HepG2 (cell line): ENCODE results near the gene AFF1. TPM values are rescaled to one million over a fixed set of nuclear protein-coding genes. Genes with fewer than 3 reads are reported as not detected.

Experiments used
- ATF7-NPFF ChIP-seq: sonication (generic); formaldehyde crosslinking; IDR thresholded peaks from 2 replicates; pipeline ENCODE4 v1.8.1; 2023; ENCODE audit warnings: mild to moderate bottlenecking, low read depth, missing genetic modification reagents, moderate library complexity
- GFI1 ChIP-seq: sonication (generic); formaldehyde crosslinking; IDR thresholded peaks from 2 replicates; pipeline ENCODE4 v1.5.0; 2020; ENCODE audit warnings: missing genetic modification reagents, mild to moderate bottlenecking, borderline replicate concordance
- GMEB2 ChIP-seq: IDR thresholded peaks from 2 replicates; pipeline ENCODE4 v1.6.1; 2016; ENCODE audit warnings: missing biosample characterization, missing genetic modification reagents, low read depth
- KAT7 ChIP-seq: IDR thresholded peaks from 2 replicates; pipeline ENCODE4 v1.6.1; 2018; ENCODE audit warnings: borderline replicate concordance, missing compliant biosample characterization
- MED8 ChIP-seq: sonication (generic); formaldehyde crosslinking; IDR thresholded peaks from 2 replicates; pipeline ENCODE4 v1.8.1; 2023; ENCODE audit warnings: mild to moderate bottlenecking, missing genetic modification reagents; ENCODE audit not compliant: insufficient replicate concordance
- MEIS1 ChIP-seq: sonication (generic); formaldehyde crosslinking; IDR thresholded peaks from 2 replicates; pipeline ENCODE4 v1.9.0; 2021; ENCODE audit warnings: mild to moderate bottlenecking, missing genetic modification reagents, moderate library complexity, borderline replicate concordance
- PCBP2 ChIP-seq: fragments of 200-400 bp; formaldehyde crosslinking; optimal IDR thresholded peaks from 2 replicates; pipeline ENCODE3; 2018; ENCODE audit warnings: low read length, low read depth; ENCODE audit not compliant: poor library complexity, severe bottlenecking
- ZEB1 ChIP-seq: IDR thresholded peaks from 2 replicates; pipeline ENCODE4 v1.6.1; 2012; ENCODE audit warnings: mild to moderate bottlenecking, low read depth, inconsistent platforms; ENCODE audit not compliant: insufficient replicate concordance
- ZNF350 ChIP-seq: sonication (generic); formaldehyde crosslinking; IDR thresholded peaks from 2 replicates; pipeline ENCODE4 v1.4.0; 2020; ENCODE audit warnings: mild to moderate bottlenecking, low read depth, missing genetic modification reagents, borderline replicate concordance
- ZNF605 ChIP-seq: sonication (generic); formaldehyde crosslinking; IDR thresholded peaks from 2 replicates; pipeline ENCODE4 v1.8.0; 2022; ENCODE audit warnings: mild to moderate bottlenecking, missing genetic modification reagents
- ZXDC ChIP-seq: sonication (generic); formaldehyde crosslinking; IDR thresholded peaks from 2 replicates; pipeline ENCODE4 v1.5.0; 2020; ENCODE audit warnings: mild to moderate bottlenecking, missing genetic modification reagents
- polyA plus RNA-seq, 8 experiments: library from polyadenylated mRNA; depleted of rRNA in 3 of 8; stranded (reverse) in 7 of 8; unstranded in 1 of 8; fragments of >200 nt; fragmentation: Illumina TruSeq in 4 of 8; extraction: Trizol in 4 of 8; gene quantifications; 2 replicates each; pipeline versions ENCODE4 v1.2.1 to v1.2.3, GENCODE V29; 2011 to 2016; ENCODE audit warnings: low read depth in 4 of 8, missing spikeins in 1 of 8, mixed read lengths in 1 of 8; ENCODE audit not compliant: insufficient read depth in 1 of 8
- total RNA-seq, 5 experiments: library from RNA; depleted of rRNA; stranded (reverse); fragments of >200 nt; fragmentation: Illumina TruSeq; extraction: Trizol; gene quantifications; 2 replicates each; pipeline ENCODE4 v1.2.3, GENCODE V29; 2016; ENCODE audit warnings: low read depth in 1 of 5
- TF ChIP-seq, protein P1 (sequence below): sonication (generic); formaldehyde crosslinking; IDR thresholded peaks from 2 replicates; pipeline ENCODE4 v1.4.0; 2020; ENCODE audit warnings: mild to moderate bottlenecking, missing genetic modification reagents

Gene AFF1
- total and polyA plus RNA-seq, 2 of the 13 experiments (the other 11 are each of a cell fraction or from before 2014, with no cell fraction given): 15.5 to 15.9 TPM

DNA sequence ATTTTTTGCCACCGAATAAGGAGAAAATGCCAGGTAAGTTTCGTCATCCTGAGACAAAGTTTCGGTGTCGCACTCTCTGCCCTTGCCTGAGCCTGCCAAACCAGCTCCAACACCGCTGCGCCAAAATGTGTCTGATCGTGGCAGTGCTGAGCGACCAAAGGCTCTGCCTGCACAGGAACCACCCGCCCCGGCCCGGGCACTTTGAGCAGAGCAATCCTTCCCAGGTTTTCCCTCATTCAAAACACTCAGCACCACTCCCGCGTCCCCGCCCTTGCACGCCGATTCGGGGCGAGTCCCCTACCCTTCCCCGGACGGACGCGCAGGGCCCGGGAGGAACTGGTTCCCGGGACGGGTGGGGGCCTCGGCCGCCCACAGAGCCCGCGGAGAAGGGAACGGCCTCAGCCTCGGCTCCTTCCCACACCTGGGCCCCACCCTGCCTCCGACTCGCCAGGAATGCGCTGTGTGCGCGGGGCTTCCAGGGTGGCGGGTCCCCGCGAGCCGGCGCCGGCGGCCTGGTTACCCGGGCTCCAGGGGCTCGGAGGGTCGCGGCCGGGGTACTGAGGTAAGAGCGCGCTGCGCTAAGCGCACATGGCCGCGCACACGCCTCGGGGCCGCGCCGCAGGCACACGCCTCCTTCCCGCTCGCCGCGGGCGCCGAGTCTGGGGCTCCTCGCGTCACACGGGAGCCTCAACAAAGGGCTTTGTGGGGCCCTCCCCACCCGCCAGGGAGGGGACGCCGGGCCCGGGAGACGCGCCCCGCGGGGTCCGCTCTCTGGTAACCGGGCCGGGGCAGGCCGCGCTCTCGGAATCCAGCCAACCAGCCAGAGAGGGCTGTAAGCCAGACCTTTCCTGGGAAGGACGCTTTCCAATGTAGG, 42.8 kb upstream of the AFF1 start, which contains the start of gene C4orf36 (continued):
- TF ChIP-seq ZEB1: peak; percentile 30
- TF ChIP-seq ZXDC (CRISPR knock-in tag): no peak
- TF ChIP-seq MED8: no peak
- no peak for TF ChIP-seq KAT7 (CRISPR knock-in tag)
- TF ChIP-seq ZNF350 (CRISPR knock-in tag): no peak
- TF ChIP-seq ATF7-NPFF: 0 out of 2 replicates have a peak, but pooled peaks have one; percentile 46
- no peak for TF ChIP-seq GMEB2 (CRISPR knock-in tag)
- TF ChIP-seq PCBP2: no peak
- TF ChIP-seq MEIS1 (CRISPR knock-in tag): no peak
- TF ChIP-seq GFI1 (CRISPR knock-in tag): no peak
- TF ChIP-seq, protein P1, sequence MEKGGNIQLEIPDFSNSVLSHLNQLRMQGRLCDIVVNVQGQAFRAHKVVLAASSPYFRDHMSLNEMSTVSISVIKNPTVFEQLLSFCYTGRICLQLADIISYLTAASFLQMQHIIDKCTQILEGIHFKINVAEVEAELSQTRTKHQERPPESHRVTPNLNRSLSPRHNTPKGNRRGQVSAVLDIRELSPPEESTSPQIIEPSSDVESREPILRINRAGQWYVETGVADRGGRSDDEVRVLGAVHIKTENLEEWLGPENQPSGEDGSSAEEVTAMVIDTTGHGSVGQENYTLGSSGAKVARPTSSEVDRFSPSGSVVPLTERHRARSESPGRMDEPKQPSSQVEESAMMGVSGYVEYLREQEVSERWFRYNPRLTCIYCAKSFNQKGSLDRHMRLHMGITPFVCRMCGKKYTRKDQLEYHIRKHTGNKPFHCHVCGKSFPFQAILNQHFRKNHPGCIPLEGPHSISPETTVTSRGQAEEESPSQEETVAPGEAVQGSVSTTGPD (CRISPR knock-in tag): 0 out of 2 replicates have a peak, but pooled peaks have one; percentile 59
- TF ChIP-seq ZNF605: peak; percentile 15; the same call in 1 of the 2 replicates
